ENCODE measurements around the gene ARMC8.

The ARMC8 gene

DNA sequence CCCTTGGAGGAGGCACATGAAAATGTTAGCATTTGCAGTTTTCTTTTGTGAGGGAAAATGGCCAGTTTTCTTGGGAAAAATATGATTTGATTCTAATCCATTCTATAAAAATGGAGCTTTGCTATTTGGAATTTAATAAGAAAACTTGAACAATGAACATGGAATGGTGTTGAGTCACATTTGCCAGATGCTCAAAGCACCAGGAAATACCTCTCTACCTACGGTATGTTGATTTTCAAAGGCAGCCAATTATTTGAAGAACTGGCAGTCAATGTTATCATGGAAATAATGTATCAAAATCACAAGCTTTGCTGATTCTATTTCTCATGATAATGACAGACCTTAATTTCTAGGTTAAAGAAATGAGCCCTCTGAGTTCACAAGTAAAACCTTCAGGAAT lies 127.7 kb downstream of the ARMC8 start:
- no peak for DNase-seq

DNA sequence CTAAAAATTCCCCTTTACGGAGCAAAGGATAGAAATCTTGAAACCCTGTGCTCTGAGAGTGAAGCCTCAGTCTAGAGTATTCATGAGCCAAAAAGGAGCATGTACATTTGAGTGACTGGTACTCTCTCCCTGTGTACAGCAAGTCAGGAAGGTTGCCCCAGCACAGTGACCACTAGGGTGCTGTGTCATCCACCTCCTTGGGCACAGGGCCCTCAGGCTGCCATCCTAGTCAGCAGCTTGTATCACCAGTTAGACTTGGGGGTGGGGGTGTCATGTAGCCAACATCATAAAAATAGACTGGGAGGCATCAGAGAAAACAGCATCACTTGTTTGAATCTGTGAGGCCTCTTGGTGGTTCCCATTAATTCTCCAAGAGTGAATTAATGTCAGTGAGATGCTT lies 130.6 kb downstream of the ARMC8 start:
- DNase-seq = no peak

DNA sequence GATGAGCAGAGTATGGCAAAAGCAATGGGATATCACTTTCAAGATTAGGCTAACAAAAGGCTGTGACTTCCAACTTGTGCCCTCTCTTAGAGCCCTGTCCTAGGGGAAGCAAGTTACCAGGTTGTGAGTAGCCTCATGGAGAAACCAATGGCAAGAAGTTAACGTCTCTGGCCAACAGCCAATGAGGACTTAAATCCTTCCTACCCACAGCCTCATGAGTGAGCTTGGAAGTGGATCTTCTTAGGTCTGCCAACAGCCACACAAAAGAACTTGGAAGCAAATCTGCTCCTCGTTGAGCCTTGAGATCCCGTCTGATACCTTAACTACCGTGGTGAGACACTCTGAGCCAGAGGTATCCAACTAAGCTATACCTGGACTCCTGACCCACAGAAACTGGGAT lies 136.9 kb downstream of the ARMC8 start:
- no peak for DNase-seq

DNA sequence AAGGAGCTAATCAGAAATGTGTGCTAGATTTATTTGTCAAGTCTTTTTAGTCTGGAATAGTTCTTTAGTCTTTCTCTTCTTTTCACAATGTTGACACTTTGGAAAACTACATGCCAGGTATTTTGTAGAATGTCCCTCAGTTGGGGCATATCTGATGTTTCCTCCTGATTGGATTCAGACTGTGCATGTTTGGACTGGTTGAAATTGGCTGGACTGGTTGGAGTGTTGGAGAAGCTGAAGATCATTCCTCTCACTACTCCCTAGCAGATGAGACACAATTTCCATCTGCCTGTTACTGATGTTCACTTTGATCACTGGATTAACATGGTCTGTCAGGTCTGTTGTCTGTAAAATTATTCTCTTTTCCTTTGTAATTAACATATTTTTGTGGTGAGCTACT lies 138.9 kb downstream of the ARMC8 start:
- no peak for DNase-seq

DNA sequence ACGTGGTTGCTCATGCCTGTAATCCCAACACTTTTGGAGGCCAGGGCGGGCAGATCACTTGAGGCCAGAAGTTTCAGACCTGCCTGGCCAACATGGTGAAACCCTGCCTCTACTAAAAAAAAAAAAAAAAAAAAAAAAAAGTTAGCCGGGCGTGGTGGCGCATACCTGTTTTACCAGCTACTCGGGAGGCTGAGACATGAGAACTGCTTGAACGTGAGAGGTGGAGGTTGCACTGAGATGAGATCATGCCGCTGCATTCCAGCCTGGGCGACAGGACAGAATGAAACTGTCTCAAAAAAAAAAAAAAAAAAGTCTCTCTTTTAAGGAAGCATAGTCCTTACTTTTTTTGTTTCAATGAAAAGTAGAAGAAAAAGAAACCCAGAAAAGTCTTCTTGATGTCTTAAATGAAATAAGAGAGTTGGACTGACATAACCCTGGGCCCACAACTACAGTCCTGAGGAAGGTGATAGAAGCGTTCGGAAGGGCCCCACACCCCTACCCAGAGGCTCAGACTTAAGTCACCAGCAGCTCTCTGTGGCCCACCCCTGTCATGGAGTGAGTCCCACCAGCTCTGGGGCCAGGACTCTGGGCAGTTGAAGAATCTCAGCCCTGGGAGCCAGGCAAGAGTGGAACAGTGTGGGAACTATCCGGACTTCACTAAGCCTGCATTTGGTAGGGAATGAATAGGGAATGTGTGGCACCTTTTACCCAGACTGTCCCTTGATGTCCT lies 139.9 kb downstream of the ARMC8 start:
- DNase-seq = no peak

DNA sequence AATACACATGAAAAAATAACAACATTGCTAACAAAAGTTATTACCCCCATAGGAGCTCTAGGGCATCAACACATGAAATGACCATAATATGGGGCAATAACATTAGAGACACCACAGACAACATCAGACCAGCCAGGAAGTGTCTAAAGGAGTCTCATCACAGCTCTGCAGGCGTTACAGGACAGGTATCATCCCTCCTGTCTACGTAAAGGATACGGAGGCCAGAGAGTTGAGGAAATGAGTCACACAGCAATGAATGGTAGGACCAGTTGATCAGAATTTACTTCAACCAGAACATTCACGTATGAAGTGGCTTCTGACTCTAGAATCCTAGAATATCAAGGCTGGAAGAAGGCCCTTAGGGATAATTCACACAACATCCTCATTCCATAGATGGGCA lies 140.7 kb downstream of the ARMC8 start:
- DNase-seq = no peak

DNA sequence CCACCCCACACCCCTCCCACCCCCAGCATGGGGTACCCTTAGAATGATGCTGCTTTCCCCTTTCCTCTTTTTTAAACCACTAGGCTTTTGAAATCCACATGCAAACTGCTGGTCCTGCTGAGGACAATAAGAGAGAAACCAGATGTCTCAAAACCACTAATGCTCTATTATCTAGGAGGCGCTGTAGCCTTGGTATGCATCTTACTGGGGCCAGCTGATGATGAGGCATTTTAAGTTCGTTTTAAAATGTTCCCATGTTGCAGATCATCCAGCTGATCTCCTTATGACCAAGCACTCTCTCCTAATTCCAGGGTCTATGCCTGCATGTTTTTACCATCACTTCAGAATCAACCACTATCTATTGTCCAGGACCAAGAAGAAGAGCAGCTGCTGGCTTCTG lies 141.2 kb downstream of the ARMC8 start:
- no peak for DNase-seq

DNA sequence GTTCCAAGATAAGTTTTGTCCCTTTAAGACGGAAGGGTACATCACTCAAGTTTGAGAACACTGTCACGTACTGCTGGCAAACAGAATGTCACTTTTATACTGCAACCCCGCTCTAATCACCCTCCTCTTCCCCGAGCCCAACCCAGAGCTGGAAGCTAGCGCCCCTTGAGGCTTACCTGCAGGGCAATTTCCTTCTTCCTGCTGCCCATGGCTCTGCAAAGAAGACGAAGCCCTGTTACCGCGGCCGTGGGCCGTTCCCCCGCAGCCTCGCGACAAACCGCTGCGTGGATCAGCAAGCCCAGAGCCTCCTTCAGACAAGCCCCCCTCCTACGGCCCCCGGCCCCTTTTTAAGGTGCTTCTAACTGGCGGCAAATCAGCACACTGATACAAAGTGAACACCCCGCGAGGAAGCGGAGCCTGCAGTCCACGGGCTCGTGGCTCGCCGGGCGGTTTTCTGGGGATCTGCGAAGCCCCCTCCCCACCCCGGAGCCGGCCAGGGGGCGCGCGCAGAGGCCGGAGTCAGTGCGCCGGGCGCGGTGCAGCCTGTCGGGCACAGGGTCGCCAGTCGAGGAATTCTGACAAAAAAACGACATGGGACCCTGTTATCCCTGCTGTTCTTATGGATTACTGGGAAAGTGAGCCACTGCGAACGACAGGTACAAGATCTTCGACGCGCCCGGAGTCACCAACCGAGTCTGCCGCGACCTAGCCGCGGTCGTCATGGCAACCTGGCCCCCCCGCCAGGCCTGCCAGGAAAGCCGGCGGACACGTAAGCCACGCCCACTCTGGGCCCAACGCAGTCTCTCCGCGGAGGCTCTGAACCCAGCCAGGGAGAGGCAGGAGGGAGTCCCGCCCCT lies 142.3 kb downstream of the ARMC8 start, which contains the start of gene NME9:
Gene NME9, minus strand, starts transcription at position 725 of the 857 bp plus-strand sequence. Its CDS starts 516 bp downstream, at position 209.
- DNase-seq = peak; percentile 95

DNA sequence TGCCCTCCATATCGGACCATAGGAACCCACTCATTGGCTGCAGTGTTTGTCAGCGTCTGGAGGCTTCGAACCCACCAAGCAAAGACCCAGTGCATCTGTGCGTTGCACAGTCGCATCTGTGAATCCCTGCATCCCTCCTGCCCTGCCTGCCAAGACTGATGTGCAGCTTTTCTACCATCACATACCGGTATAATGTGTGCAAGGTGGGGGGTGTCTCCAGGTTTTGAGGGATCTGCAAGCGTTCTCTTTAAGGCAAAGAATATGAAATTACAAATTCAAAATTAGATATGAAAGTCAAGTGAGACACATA lies 142.8 kb downstream of the ARMC8 start:
- DNase-seq = no peak

DNA sequence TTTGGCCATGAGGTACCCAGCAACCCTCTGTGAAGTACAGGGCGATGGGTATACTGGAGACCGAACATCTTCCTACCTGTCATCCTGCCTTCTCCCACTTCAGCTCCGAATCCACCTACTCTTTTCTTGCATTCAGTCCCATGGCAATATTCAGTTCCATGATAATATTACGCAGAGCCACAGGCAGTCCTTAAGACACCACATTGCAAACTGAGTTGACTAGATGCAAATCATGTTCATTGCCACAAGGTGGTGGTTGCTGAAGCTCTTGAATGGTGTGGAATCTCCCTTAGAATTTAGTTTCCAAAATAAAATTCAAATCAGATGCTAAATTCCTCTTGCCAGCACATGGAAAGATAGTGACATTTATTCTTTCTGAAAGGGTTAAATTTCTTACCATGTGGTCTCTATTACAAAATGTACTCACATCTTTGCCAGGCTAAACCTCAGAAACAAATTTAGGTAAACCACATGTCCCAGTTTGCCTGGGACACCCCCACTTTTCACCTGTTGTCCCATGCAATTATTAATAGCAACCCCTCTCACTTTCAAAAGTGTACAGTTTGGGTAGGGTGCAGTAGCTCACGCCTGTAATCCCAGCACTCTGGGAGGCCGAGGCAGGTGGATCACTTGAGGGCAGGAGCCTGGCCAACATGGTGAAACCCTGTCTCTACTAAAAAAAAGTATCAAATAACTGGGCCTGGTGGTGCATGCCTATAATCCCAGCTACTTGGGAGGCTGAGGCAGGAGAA lies 144.2 kb downstream of the ARMC8 start:
- no peak for DNase-seq

DNA sequence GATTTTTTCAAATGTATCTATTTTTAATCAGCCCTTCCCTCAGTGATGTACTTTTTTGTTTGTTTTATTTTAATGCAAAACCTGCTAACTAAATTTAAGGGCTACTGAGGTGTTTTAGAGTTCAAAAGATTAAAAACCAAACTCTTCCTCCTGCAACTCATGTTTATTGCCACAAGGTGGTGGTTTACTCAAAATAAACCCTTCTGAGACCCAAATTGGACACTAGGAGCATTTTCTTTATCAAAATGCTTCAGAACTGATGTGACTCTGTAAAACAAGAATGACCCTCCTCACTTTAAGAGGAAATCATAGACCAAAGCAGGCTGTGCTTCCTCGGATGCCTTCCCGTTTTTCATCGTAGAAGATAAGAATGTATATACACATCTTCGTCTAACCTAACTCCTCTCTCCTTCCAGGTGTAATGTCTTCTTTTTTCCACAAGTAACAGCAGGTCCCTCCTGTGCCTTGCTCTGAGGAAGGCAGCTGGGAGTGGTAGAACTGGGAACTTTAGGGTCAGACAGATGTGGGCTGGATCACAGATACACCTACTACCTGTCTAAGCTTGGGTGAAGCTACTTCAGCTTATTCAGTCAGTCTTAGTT lies 145.5 kb downstream of the ARMC8 start:
- no peak for DNase-seq

DNA sequence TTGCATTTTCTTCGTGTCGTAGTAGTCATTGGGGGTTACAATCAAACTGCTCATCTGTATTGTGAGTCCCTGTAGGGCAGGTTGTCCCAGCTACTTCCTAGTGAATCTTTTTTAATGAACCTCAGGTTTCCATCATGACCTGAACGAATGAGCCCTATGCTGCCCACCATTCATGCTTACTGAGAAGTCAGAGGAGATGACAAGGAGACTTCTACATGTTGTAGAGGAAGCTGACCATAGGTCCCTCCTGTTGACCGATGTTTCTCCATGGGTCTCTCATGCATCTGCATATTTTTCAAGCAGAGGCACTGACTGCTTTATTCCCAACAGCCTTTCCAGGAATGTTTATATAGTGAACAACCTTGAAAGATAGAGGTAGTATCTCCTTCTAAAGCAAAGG lies 147.5 kb downstream of the ARMC8 start:
- DNase-seq = no peak

DNA sequence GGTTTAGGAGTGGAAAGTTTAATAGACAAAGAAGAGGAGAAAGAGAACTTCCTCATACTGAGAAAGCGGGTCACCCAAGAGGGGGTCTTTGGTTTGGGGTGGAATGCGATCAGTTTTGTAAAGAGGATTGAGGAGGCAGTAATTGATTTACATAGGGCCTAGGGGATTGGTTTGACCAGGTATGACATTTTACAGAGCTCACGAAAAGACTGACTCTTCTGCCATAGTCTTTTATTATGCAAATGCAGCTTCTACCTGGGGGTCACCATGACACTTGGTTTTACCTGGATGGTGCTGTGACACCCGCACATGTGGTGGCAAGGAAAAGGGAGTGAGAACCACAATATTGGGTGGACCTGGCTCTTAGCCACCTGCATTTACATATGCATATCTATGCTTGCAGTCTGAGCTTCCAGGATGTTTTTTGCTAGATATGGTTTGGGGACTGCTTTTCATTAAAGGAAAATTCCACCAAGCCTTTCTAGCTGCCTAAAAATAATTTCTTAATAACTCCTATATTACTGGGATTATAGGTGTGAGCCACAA lies 149.4 kb downstream of the ARMC8 start:
- DNase-seq = no peak

DNA sequence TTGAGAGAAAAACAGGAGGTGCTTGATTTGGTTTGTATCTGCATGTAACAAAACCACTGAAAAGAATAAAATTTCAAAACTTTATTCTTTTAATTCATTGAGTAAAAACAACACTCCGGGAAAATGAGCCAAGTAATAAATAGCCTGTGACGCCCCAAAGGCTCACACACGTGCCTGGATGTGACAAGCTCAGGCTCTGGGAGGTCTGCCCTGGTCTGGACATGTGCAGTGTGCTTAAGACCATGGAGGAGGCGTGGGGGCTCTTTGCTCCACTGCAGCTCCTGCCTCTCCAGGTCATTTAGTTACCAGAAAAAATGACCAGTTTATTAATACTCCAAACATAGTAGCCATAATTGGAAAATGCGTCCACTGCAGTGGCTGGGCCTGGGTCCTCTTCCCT lies 151.1 kb downstream of the ARMC8 start:
- DNase-seq = no peak

DNA sequence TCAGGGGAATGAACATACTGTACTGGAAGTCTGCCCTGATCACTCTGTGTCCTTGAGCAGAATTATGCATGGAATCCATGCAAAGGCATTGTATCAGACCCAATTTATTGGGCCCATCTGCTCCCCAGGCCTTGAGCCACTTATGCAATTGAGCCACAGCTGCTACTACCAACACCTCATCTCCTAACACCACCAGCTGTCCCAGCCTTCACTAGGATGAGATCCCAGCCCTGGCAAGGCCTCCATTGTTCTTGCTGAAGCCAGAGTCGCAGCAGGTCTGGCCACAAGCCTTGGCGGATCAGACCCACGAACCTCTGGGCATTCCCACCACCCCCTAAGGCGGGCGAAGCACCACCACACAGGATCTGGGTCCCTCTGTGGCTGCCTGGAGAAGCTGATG lies 151.7 kb downstream of the ARMC8 start:
- DNase-seq = no peak

DNA sequence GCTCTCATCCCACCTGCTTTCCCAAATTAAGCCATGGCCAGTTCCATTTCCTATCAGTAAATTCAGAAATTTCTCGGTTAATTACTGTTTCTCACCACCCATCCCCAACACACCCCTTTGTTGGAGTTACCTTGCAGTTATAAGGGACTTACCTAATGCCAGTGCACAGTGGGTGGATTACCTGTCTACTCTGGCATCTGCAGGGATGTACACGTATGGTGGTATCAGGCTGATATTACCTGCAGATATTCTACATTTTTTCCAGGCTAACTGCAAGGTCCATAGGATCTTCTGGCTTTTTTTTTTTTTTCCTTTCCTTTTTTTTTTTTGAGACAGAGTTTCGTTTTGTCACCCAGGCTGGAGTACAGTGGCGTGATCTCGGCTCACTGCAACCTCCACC lies 153.4 kb downstream of the ARMC8 start:
- DNase-seq = no peak

DNA sequence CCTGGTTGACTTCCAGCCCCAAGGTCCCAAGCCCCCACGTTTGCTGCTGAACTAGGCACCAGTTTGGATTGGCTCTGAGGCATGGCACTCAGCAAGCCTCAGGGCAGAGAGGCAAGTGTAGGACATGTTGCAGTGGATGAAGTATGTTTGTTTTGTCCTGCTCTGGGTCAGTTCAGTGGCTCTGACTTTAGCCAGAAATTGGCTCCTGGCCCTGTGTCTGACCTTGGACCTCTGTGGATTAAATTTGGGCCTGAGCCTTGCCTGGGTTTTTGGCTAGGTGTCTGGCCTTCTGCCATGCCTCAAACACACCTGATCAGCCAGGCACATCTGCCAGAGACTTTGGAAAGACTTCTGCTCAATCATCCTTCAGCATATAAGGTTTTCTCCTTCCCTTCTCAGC lies 157.7 kb downstream of the ARMC8 start:
- DNase-seq = no peak
